ENCODE data around the gene ZNF808.
"Not testable (repeated sequence)": the region's sequence is repeated elsewhere in the genome, so short reads cannot be mapped to it uniquely, and the experiment has no call there.

The ZNF808 gene

GRCh38 chr19:52527134-52527955 is at the start of gene ZNF808:
Gene ZNF808, plus strand, starts transcription at chr19:52527668. Its CDS starts 15,617 bp downstream, at chr19:52543285.
- DNase-seq, result peak; percentile 98

DNA sequence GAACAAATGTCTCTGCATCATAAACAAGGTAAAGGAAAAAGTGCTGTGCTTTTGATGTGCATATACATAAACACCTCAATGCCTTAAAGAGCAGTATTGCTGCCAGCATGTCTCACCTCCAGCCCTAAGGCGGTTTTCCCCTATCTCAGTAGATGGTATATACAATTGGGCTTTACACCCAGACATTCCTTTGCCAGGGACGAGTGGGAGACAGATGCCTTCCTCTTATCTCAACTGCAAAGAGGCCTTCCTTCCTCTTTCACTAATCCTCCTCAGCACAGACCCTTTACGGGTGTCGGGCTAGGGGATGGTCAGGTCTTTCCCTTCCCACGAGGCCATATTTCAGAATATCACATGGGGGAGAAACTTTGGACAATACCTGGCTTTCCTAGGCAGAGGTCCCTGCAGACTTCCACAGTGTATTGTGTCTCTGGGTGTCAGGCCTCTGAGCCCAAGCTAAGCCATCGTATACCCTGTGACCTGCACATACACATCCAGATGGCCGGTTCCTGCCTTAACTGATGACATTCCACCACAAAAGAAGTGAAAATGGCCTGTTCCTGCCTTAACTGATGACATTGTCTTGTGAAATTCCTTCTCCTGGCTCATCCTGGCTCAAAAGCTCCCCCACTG is 43.2 kb upstream of the ZNF808 start:
- not testable (repeated sequence) for DNase-seq

DNA sequence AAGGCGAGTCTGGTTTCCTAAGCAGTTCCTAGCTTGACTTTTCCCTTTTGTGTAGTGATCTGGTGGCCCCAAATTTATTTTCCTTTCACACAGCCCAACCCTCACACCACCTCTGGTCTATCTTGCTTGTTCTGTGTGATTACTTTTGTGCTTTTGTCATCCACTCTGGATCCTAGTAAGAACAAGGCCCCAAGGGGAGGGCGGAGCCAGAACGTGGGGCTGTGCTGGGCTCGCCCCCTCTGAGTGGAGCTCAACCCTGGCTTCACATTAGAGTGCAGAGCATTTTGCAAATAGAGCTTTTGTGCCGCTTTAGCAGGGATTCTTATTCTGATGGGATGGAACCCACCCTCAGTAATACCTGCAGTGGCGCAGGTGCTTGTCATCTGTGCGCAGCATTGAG is 42.4 kb upstream of the ZNF808 start:
- DNase-seq, result not testable (repeated sequence)

DNA sequence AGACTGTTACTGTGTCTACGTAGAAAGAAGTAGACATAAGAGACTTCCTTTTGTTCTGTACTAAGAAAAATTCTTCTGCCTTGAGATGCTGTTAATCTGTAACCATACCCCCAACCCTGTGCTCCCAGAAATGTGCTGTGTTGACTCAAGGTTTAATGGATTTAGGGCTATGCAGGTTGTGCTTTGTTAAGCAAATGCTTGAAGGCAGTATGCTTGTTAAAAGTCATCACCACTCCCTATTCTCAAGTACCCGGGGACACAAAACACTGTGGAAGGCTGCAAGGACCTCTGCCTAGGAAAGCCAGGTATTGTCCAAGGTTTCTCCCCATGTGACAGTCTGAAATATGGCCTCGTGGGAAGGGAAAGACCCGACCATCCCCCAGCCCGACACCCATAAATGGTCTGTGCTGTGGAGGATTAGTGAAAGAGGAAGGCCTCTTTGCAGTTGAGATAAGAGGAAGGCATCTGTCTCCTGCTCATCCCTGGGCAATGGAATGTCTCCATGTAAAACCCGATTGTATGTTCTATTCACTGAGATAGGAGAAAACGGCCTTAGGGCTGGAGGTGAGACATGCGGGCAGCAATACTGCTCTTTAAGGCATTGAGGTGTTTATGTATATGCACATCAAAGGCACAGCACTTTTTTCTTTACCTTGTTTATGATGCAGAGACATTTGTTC is 41.8 kb upstream of the ZNF808 start:
- not testable (repeated sequence) for DNase-seq

DNA sequence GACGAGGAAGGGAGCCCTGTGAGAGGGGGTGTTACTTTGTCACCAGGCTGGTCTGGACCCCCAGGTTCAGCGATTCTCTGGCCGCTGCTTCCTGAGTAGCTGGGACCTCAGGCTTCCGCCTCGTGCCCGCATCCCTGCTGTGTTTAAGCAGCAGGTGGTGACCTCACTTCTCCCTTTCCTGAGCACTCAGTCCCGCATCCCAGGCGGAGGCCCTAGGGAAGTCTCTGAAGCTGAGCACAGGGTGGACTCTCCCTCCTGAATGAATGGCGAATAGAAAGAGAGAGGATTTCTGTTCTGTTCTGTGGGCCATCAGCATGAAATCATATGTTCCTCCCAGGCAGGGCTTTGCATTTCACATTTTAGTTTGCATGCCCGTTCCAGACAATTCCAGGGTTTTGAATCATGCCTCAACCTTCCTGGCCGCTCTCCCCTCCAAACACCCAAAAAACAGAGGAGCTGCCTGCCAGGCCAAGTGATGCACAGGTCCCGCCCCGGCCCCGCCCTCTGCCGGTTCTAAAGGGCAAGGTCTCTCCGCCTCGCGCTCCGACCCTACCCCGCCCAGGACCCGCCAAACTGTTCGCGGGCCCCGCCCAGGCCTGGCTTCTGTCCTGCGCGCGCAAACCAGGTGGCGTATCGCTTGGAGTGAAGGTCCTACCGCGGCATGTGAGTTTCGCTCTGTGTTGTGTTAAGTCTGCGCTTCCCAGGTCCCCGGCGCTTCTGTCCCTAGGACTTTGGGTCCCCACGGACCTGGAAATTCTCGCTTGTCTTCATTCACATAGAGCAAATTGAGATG is 35.1 kb upstream of the ZNF808 start:
- peak; percentile 89 for DNase-seq

GRCh38 chr19:52492994-52493470 is 34.4 kb upstream of the ZNF808 start:
- DNase-seq, result peak; percentile 78

DNA sequence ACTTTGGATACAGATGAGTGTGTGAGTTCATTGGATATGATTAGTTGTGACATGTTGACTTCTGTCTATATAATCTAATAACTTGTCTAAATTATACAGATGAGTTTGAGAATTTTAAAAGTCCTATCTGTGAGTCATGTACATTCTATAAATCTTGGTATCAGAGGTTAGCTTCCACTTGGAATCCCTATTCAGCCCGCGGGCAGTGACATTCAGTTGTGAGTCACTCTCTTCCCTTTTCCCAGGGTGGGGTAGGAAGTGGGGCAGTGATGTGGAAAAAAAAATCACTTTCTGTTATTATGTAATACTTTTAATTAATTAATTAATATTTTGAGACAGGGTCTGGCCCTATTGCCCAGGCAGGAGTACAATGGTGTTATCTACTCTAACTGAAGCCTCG is 33.0 kb upstream of the ZNF808 start:
- DNase-seq, result no peak

DNA sequence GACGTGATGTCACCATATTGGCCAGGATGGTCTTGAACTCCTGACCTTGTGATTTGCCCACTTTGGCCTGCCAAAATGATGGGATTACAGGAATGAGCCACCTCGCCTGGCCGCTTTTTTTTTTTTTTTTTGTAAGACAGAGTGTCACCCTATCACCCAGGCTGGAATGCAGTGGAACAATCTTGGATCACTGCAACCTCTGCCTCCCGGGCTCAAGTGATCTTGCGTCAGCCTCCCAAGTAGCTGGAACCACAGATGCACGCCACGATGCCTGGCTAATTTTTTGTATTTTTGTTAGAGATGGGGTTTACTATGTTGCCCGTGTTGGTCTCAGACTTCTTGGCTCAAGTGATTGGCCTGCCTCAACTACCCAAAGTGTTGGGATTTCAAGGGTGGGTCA is 28.9 kb upstream of the ZNF808 start:
- no peak for DNase-seq

- not testable (repeated sequence) for DNase-seq
Observed at GRCh38 chr19:52500474-52500873, 27.0 kb upstream of the ZNF808 start.

GRCh38 chr19:52500991-52501390 is 26.5 kb upstream of the ZNF808 start:
- not testable (repeated sequence) for DNase-seq

DNA sequence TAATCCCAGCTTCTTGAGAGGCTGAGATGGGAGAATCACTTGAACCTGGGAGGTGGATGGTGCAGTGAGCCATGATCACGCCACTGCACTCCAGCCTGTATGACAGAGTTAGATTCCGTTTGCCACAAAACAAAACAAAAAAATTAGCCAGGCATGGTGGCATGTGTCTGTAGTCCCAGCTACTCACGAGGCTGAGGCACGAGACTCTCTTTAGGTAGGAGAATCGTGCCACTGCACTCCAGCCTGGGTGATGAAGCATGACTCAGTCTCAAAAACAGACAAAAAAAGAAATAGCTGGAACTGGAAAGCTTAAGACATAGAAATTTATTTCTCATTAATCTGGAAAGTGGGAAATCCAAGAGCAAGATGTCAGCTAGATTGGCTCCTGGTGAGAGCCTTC is 20.2 kb upstream of the ZNF808 start:
- DNase-seq, result no peak

GRCh38 chr19:52516191-52516590 is 11.3 kb upstream of the ZNF808 start:
- no peak for DNase-seq

- DNase-seq, result no peak
Observed at GRCh38 chr19:52518646-52519045, 8.8 kb upstream of the ZNF808 start.

- not testable (repeated sequence) for DNase-seq
Observed at GRCh38 chr19:52519175-52519574, 8.3 kb upstream of the ZNF808 start.

- DNase-seq, result no peak
Observed at GRCh38 chr19:52520013-52520412, 7.5 kb upstream of the ZNF808 start.

DNA sequence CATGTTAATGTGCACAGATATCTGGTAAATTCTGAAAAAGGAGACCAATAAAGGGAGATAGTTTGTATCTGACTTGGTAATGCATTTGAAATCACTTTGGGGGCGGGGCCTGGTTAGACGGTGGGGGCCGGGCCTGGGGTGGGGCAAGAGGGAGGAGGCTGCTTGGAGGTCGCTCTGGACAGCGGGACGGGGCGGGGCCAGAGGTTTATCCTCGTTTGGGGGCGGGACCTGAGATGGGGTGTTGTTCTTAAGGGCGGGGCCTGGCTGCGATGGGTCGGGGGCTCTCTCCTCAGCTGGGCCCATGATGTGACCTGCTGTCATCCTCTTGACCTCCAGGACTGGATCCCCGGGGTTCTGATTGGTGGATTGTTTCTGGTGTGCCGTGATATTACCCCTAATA is 4.9 kb upstream of the ZNF808 start:
- DNase-seq, result no peak

DNA sequence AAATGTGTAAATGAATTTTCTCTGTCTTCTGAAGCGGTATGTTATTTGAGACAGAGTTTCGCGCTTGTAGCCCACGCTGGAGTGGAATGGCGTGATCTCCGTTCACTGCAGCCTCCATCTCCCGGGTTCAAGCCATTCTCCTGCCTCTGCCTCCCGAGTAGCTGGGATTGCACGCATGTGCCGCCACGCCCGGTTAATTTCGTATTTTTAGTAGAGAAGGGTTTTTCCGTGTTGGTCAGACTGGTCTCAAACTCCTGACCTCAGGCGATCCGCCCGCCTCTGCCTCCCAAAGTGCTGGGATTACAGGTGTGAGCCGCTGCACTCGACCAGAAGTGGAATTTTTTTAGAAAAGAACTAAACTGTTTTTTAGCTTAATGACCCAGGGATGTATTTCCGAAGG is 3.4 kb upstream of the ZNF808 start:
- no peak for DNase-seq

GRCh38 chr19:52527956-52528351 is 486 bp downstream of the ZNF808 start:
- DNase-seq, result peak; percentile 56

GRCh38 chr19:52532480-52532879 is 5.0 kb downstream of the ZNF808 start:
- DNase-seq, result no peak

DNA sequence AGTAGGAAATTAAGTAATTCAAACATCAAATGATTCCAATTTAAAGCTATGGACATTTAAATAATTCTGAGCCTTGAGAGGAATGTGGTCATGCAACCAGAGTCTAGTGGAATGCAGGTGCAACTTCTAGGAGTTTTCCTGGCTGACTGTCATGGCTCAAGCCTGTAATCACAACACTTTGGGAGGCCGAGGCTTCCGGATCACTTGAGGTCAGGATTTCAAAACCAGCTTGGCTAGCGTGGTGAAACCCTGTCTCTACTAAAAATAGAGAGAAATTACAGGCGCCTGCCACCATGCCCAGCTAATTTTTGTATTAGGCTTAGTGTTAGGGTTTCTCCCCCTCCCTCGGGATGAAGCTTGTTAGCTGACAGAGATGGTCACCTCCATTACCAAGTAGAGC is 6.4 kb downstream of the ZNF808 start:
- DNase-seq, result no peak

GRCh38 chr19:52535385-52535770 is 7.9 kb downstream of the ZNF808 start:
- DNase-seq, result not testable (repeated sequence)

DNA sequence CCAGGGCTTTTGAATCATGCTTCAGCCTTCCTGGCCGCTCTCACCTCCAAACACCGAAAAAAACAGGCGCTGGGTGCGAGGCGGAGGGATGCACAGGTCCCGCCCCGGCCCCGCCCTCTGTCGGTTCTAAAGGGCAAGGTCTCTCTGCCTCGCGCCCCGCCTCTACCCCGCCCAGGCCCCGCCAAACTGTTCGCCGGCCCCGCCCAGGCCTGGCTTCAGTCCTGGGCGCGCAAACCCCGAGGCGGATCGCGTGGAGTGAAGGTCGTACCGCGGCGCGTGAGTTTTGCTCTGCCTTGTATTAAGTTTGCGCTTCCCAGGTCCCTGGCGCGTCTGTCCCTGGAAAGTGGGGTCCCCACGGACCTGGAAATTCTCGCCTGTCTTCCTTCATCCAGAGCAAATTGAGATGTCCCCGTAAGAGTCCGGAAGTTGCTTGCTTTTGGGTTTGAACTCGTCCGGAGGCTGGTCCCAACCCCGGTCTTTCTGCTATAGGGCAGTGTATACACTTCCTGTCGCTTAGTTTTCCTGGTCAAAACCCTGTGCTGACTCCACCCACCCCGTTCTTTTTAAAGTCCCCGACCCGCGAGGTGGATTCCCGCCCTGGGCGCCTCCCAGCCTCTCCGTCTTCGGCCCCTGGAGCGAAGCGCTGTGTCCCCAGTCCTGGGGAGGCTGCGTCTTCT is 8.4 kb downstream of the ZNF808 start:
- DNase-seq, result no peak

Measured in DMS53 (cell line).